ENCODE data around the gene GTPBP1. TPM values are rescaled to one million over a fixed set of nuclear protein-coding genes. Genes with fewer than 3 reads are reported as not detected.

The GTPBP1 gene
- total RNA-seq, 2 donors from 2014 or later: 29.8 to 34.3 TPM

- intact Hi-C loops (cut with DNase I): no loop called here
- DNase-seq (ENCODE audit: low spot score): peak; percentile 91
Measured at GRCh38 chr22:38753948-38754750, 48.4 kb downstream of the GTPBP1 start.

- no peak for DNase-seq (ENCODE audit: low spot score)
- intact Hi-C loops (cut with DNase I): no loop called here
Measured at GRCh38 chr22:38754751-38755154, 49.0 kb downstream of the GTPBP1 start.

DNA sequence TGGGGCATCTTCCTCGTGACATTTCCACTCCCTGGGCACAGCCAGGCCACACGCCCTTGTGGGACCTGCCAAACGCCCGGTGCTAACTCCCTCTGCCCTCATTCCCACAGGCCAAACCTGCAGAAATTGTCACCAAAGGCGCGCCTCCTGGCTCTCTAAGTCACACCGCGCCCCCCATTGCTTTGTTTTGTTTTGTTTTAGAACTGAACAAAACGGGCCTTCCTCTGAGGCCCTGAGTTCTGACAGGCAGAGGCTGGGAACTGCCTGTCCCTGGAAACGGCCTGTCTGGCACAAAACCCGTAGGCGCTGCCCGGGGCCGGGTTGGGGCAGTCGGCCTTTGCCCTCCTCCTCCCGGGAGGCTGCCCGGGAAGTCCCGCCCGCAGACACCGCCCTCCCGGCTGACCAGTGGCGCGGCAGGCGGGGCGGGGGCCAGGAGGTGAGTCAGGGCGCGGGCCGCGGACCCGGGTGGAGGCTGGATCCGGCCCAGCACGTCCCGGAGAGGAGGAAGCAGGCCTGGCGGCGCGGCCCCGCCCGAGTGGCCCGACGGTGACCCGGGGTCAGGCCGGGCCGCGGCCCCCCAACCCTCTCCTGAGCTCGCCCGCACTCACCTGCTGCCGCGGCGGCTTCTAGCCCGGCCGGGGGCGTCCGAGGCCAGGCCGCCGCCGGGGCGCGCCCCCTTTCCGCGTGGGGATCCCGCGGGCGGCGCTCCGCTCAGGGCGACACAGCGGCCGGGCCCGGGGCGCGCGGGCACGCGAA lies 49.6 kb downstream of the GTPBP1 start:
- peak; percentile 99 for DNase-seq (ENCODE audit: low spot score)
- intact Hi-C loops (cut with DNase I): no loop called here

- peak; percentile 98 for DNase-seq (ENCODE audit: low spot score)
- intact Hi-C loops (cut with DNase I): no loop called here
Measured at GRCh38 chr22:38755911-38756532, 50.3 kb downstream of the GTPBP1 start, which contains the start of gene SUN2. Gene SUN2 (minus strand): TSS chr22:38755998. CDS start chr22:38752628, 3,370 bp downstream.

DNA sequence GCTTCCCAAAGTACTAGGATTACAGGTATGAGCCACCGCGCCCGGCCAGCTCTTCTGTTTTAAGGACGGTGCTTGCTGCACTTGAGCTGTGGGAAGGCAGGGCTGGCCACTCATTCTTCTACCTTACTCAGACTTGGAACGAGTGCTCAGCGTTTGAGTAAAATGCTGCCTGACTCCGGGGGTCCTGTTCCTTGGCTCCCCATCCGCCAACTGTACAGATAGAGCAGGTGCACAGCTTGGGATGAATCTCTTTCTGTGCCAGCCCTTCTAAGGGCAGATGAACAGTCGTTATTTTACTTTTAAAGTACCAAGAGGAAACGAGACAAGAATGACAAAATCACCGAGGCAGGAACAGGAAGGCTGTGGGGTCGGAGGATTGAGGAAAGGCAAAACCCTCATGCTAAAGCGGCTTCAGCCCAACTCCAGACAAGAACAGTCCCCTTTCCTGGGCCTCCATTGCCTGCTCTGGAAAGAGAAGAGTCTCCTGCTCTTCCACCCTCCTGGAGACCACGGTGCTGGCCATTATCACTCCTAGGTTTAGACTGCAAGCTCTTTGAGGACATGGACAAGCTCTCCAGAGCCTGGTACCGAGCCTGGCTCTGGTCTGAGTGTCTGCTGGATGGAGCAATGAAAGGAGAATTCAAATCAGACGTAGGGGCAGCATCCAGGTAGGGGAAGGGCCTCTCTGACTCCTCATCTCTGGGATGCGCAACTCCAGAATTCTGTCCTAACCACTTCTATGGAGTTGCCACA lies 51.1 kb downstream of the GTPBP1 start:
- intact Hi-C loops (cut with DNase I): no loop called here
- DNase-seq (ENCODE audit: low spot score): no peak

- intact Hi-C loops (cut with DNase I): no loop called here
- DNase-seq (ENCODE audit: low spot score): no peak
Measured at GRCh38 chr22:38757464-38757757, 51.7 kb downstream of the GTPBP1 start.

DNA sequence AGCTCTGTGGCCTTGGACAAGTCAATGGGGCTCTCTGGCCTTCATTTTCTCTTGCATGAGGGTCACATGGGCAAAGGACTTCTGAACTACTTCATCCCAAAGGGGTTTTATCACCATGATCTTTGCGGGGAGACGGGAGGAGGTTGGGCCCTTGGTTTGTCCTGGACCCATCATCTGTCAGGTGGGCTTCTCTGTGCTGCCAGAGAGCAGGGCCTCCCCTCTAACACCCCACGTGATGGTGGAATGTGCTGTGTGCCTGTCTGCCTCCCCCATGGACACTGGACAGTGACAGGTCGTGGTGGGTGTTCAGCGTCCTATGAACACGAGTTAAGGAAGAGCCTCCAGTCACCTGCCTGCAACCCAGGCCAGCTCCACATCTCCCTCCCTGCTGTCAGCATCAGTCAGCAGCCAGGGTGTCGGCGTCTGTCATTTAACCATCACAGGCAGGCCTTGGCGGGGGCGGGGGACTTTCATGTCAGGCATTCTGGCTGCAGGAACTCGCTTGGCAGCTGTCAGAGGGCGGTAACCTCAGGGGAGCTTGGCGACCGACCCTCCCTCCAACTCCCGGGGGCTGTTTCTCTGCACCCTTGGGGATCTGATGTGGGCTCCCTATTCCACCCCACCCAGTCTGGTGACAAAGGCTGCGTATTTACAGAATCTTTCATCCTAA lies 52.7 kb downstream of the GTPBP1 start:
- intact Hi-C loops (cut with DNase I): no loop called here

GRCh38 chr22:38759005-38759404 lies 53.3 kb downstream of the GTPBP1 start:
- intact Hi-C loops (cut with DNase I): no loop called here

More for the DNA sequence above, 52.7 kb downstream of the GTPBP1 start:
- no peak for DNase-seq (ENCODE audit: low spot score)

DNA sequence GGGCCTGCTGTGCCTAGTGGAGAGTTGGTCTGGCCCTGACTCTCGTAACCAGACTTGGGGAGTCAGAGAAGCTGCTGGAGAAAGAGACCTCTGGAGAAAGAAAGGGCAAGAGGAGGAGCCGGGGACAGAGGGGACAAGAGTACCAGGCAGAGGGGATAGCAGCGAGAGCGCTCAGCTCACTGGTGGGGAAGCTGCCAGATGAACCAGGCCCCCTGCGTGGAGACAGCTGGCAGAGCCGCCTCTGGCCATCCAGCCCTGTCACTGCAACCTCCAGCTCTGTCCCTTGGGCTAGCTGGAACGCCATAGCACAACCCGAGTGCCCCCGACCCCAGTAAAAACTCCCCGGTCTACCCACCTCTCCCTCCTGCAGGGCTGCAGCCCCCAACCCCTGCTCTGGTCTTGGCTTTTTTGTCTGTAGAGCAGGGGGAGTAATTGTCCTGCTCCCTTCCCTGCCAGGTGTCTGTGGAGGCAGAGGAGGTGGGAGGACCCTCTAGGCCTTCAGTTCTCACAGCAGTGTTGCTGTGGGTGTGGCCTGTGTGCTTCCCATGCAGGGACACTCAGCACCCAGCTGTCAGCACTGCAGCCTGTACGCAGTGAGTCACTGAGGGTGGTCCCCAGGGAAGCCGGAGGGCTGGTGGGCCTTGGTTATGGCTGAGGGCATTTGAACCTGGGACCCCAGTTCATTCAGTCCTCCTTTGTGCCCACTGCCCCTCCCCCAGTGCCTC lies 54.9 kb downstream of the GTPBP1 start:
- no peak for DNase-seq (ENCODE audit: low spot score)
- intact Hi-C loops (cut with DNase I): no loop called here

More at GRCh38 chr22:38759005-38759404, 53.3 kb downstream of the GTPBP1 start:
- no peak for DNase-seq (ENCODE audit: low spot score)

DNA sequence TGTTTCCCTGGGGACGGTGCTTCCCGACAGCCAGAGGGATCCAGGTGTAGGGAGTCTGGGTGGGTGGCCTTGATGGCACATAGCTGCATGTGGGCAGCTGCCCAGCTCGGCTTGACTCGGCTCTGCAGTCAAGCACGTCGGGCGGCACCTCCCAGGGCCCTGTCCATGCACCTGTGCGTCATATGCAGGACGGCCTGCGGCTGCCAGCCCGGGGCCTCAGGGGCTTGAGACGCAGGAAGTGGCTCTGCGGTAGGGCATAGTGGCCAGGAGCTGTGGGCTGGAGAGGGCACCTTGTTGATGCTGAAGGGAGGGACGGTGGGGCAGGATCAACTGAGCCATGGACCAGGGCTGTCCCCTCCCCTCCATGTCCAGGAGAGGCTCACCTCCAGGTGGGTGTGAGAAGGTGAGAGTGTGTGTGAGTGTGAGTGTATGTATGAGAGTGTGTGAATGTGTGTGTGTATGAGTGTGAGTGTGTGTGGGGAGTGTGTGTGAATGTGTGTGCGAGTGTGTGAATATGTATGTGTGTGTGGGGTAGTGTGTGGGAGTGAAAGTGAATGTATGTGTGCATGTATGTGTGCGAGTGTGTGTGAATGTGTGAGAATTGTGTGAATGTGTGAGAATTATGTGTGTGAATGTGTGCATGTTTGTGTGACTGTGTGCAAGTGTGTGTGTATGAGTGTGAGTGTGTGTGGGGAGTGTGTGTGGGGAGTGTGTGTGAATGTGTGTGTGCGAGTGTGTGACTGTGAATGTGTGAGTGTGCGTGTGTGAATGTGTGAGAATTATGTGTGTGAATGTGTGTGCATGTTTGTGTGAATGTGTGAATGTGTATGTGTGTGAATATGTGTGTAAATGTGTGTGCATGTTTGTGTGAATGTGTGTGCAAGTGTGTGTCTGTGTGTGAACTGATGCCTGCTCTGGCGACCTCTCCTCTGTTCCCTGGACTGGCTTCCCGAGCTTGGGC lies 55.7 kb downstream of the GTPBP1 start:
- no peak for DNase-seq (ENCODE audit: low spot score)
- intact Hi-C loops (cut with DNase I): no loop called here

GRCh38 chr22:38762551-38762983 lies 56.8 kb downstream of the GTPBP1 start:
- no peak for DNase-seq (ENCODE audit: low spot score)
- intact Hi-C loops (cut with DNase I): no loop called here

GRCh38 chr22:38766076-38766777 lies 60.5 kb downstream of the GTPBP1 start:
- intact Hi-C loops (cut with DNase I): loop anchor here in 1 of 2 donors (5.0 kb wide), 3 partner anchors 76 to 236 kb away; partner anchors contain the start of gene NPTXR
- DNase-seq (ENCODE audit: low spot score): no peak

DNA sequence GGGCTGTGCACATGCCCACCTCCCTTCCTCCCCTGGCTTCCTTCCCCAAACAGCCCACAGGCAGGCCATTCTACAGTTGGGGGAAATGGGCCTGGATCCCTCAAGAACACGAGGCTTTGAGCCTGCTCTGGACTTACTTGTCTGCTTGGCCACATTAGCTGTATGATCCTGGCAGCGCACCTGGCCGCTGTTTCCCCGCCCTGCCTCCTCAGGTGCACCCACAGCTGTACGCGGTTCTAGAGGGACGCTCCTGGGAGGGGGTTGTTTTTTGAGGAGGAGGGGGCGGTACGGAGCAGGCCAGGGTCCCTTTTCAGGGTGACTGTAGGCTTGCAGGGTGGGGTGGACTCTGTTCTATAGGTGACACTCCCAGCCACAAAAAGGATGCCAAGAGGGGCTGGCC lies 61.6 kb downstream of the GTPBP1 start:
- intact Hi-C loops (cut with DNase I): loop anchor here in 1 of 2 donors (5.0 kb wide), 3 partner anchors 75 to 235 kb away; partner anchors contain the start of gene NPTXR
- DNase-seq (ENCODE audit: low spot score): no peak

DNA sequence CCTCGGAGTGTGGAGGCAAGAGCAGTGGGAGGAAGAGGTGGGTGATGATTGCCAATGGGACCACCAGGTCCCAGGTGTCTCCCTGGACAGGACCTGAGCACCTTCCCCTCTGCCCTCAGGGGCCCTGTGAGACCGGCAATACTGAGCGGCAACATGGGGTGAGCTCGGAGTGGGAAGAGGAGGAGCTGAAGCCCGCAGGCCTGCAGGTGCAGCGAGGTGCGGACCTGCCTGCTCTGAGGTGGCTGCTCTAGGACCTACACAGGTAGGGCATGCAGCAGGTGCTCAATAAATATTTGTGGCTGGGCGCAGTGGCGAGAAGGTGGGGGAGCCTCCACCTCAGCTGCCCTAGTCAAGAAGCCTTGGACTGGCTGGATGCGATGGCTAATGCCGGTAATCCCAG lies 62.3 kb downstream of the GTPBP1 start:
- DNase-seq (ENCODE audit: low spot score): no peak
- intact Hi-C loops (cut with DNase I): loop anchor here in 1 of 2 donors (5.0 kb wide), 3 partner anchors 74 to 234 kb away; partner anchors contain the start of gene NPTXR

GRCh38 chr22:38770257-38770949 lies 64.7 kb downstream of the GTPBP1 start:
- intact Hi-C loops (cut with DNase I): loop anchor here in 1 of 2 donors (10.0 kb wide), 2 partner anchors 74 to 224 kb away; partner anchors contain the start of gene NPTXR

DNA sequence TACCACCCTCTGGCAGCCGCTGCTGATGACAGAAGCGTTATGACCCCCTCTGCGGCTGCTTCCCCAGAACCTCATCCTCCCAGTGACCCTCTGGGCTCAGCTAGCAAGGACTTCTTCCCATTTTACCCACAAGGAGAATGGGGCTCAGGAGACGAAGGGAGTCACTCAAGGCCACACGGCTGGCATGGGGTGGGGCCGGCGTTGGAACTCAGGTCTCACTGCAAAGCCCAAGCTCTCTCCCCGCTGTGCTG lies 66.8 kb downstream of the GTPBP1 start:
- DNase-seq (ENCODE audit: low spot score): no peak
- intact Hi-C loops (cut with DNase I): loop anchor here in 1 of 2 donors (10.0 kb wide), 2 partner anchors 72 to 222 kb away; partner anchors contain the start of gene NPTXR

More at GRCh38 chr22:38770257-38770949, 64.7 kb downstream of the GTPBP1 start:
- DNase-seq (ENCODE audit: low spot score): no peak
